Tibial nerve (tissue), 3 donors: ENCODE data around the gene PAPPA.

Experiments used
- CTCF ChIP-seq, 5 experiments: fragments of 200-600 bp in 3 of 5; fragments of 450-650 bp in 2 of 5; sonication (generic) in 3 of 5; IDR thresholded peaks; one replicate each; pipeline ENCODE4 v1.5.1; 2016 to 2019; ENCODE audit warnings: antibody characterized with exemption in 5 of 5, mild to moderate bottlenecking in 3 of 5, moderate library complexity in 2 of 5
- POLR2A ChIP-seq, 2 donors: fragments of 450-650 bp; IDR thresholded peaks; one replicate each; pipeline ENCODE4 v1.6.1; 2017; ENCODE audit warnings: antibody characterized with exemption in 2 of 2, mild to moderate bottlenecking in 2 of 2, moderate library complexity in 2 of 2

GRCh38 chr9:116233160-116233530, 79.6 kb downstream of the PAPPA start:
- TF ChIP-seq CTCF (IDR thresholded peaks at IDR 0.05) = no peak
- TF ChIP-seq POLR2A (IDR thresholded peaks at IDR 0.05) = no peak
